ENCODE results near the gene MTHFD2L. TPM values are rescaled to one million over a fixed set of nuclear protein-coding genes. Genes with fewer than 3 reads are reported as not detected.
A peak's percentile ranks its signal among the peaks of the same experiment; 100 is the strongest.

MTHFD2L gene
- polyA plus RNA-seq, 3 donors = 4.3 to 7.0 (median 4.8) TPM

DNA sequence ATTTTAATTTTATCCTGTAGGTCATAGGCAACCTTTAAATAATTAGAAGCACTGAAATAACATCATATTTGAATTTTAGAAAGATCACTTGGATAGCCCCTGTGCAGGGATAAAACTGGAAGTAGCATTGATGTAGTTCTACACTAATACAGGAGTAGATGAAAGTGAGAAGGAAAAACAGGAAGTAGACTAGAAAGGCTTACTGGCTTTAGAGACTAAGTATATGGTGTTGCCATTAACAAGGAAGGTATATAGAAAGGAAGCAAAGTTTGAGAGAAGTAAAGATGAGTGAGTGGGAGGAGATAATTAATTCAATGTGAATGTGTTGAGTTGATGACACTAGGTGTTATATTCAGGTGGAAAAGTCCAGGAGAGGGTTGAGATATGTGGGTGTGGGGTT lies 77.2 kb downstream of the MTHFD2L start:
- Mint-ChIP-seq H3K4me1 (peaks cover 19% of the 10 kb centered on the region), H3K36me3 (no peaks in the 10 kb centered on the region), H3K27me3 (ENCODE audit: low read depth in 3 of 3) (peaks cover 0 to 2% (median 0%) of the 10 kb centered on the region in 3 donors), H3K4me3 (no peak overlapping the region), H3K27ac (no peak overlapping the region), H3K9me3 (peaks cover 0 to 3% (median 0%) of the 10 kb centered on the region in 7 donors)
- H3K27me3 ChIP-seq (ENCODE audit: control insufficient read depth in 2 of 2, insufficient read depth in 2 of 2, low read length in 2 of 2) = no peaks in the 10 kb centered on the region
- H3K79me2 ChIP-seq (ENCODE audit: insufficient read depth, low read length) = no peaks in the 10 kb centered on the region
- no peaks in the 10 kb centered on the region for H4K20me1 ChIP-seq (ENCODE audit: insufficient read depth, low read length)
- no peak overlapping the region for H3K4me3 ChIP-seq (replicated peaks in 1 of 3; ENCODE audit: low read depth in 2 of 3, low read length in 3 of 3)
- TF ChIP-seq, protein P1, sequence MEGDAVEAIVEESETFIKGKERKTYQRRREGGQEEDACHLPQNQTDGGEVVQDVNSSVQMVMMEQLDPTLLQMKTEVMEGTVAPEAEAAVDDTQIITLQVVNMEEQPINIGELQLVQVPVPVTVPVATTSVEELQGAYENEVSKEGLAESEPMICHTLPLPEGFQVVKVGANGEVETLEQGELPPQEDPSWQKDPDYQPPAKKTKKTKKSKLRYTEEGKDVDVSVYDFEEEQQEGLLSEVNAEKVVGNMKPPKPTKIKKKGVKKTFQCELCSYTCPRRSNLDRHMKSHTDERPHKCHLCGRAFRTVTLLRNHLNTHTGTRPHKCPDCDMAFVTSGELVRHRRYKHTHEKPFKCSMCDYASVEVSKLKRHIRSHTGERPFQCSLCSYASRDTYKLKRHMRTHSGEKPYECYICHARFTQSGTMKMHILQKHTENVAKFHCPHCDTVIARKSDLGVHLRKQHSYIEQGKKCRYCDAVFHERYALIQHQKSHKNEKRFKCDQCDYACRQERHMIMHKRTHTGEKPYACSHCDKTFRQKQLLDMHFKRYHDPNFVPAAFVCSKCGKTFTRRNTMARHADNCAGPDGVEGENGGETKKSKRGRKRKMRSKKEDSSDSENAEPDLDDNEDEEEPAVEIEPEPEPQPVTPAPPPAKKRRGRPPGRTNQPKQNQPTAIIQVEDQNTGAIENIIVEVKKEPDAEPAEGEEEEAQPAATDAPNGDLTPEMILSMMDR (IDR thresholded peaks at IDR 0.05) = no peak
- no peaks in the 10 kb centered on the region for H3K36me3 ChIP-seq (replicated peaks in 1 of 2; ENCODE audit: control insufficient read depth in 1 of 2, insufficient read depth in 2 of 2, low read length in 2 of 2)
- H3K9me3 ChIP-seq (replicated peaks in 1 of 2; ENCODE audit: control insufficient read depth in 1 of 2, insufficient read depth in 1 of 2, low read length in 2 of 2) = no peaks in the 10 kb centered on the region
- H3K4me1 ChIP-seq (ENCODE audit: control insufficient read depth in 1 of 2, insufficient read depth in 2 of 2, low read length in 2 of 2) = peaks cover 15 to 16% of the 10 kb centered on the region in 2 donors
- intact Hi-C loops (cut with micrococcal nuclease) = no loop called here
- no peak overlapping the region for H3K27ac ChIP-seq (ENCODE audit: low read depth in 1 of 2, low read length in 2 of 2)
- no peak overlapping the region for H2AFZ ChIP-seq (ENCODE audit: insufficient read depth, low read depth, low read length, poor library complexity, severe bottlenecking)
- peak in 2 of 3 donors; percentile 29 to 31 for DNase-seq
- no peak overlapping the region for H3K9ac ChIP-seq (ENCODE audit: insufficient read depth, low read length, poor library complexity, severe bottlenecking)
- H3K4me2 ChIP-seq (replicated peaks; ENCODE audit: extremely low read depth, low read length, poor library complexity, severe bottlenecking) = no peak overlapping the region

GRCh38 chr4:74237425-74237966 lies 79.6 kb downstream of the MTHFD2L start:
- Histone ChIP-seq H3K79me2 (ENCODE audit: insufficient read depth, low read length) (no peaks in the 10 kb centered on the region), H4K20me1 (ENCODE audit: insufficient read depth, low read length) (no peaks in the 10 kb centered on the region), H3K9me3 (replicated peaks in 1 of 2; ENCODE audit: control insufficient read depth in 1 of 2, insufficient read depth in 1 of 2, low read length in 2 of 2) (no peaks in the 10 kb centered on the region), H3K4me2 (replicated peaks; ENCODE audit: extremely low read depth, low read length, poor library complexity, severe bottlenecking) (no peak overlapping the region), H3K4me1 (ENCODE audit: control insufficient read depth in 1 of 2, insufficient read depth in 2 of 2, low read length in 2 of 2) (no peaks in the 10 kb centered on the region), H3K4me3 (replicated peaks in 1 of 3; ENCODE audit: low read depth in 2 of 3, low read length in 3 of 3) (no peak overlapping the region), H3K9ac (ENCODE audit: insufficient read depth, low read length, poor library complexity, severe bottlenecking) (no peak overlapping the region), H3K27ac (ENCODE audit: low read depth in 1 of 2, low read length in 2 of 2) (no peak overlapping the region), H2AFZ (ENCODE audit: insufficient read depth, low read depth, low read length, poor library complexity, severe bottlenecking) (no peak overlapping the region), H3K27me3 (ENCODE audit: control insufficient read depth in 2 of 2, insufficient read depth in 2 of 2, low read length in 2 of 2) (no peaks in the 10 kb centered on the region), H3K36me3 (replicated peaks in 1 of 2; ENCODE audit: control insufficient read depth in 1 of 2, insufficient read depth in 2 of 2, low read length in 2 of 2) (no peaks in the 10 kb centered on the region)
- H3K36me3 Mint-ChIP-seq = no peaks in the 10 kb centered on the region
- 94% methylated on average over 2 of the region's 3 CpGs for WGBS (ENCODE audit: insufficient coverage)
- intact Hi-C loops (cut with micrococcal nuclease) = no loop called here
- no peak for DNase-seq
- no peak overlapping the region for H3K4me3 Mint-ChIP-seq
- no peak overlapping the region for H3K27ac Mint-ChIP-seq
- H3K9me3 Mint-ChIP-seq = peaks cover 0 to 3% (median 0%) of the 10 kb centered on the region in 7 donors
- TF ChIP-seq, protein P1 (IDR thresholded peaks at IDR 0.05) = no peak
- peaks cover 5% of the 10 kb centered on the region for H3K4me1 Mint-ChIP-seq
- H3K27me3 Mint-ChIP-seq (ENCODE audit: low read depth in 3 of 3) = no peaks in the 10 kb centered on the region

Measured in CD14-positive monocyte (primary cell).